GM12878 (cell line): ENCODE results near the gene GRIN2C. TPM values are rescaled to one million over a fixed set of nuclear protein-coding genes. Genes with fewer than 3 reads are reported as not detected.

Experiments used
- ATAC-seq: fragments of 200-7000 bp; cut with Tn5 transposase; 3 replicates; pipeline ENCODE4 v1.9.1; 2020; ENCODE audit warnings: mild to moderate bottlenecking, moderate library complexity
- BruUV-seq: library from RNA; stranded (reverse); fragments of 400-500 nt; replicated peaks from 2 replicates; lab custom pipeline; 2021; lab: Mats Ljungman, UMichigan
- CTCF ChIA-PET: fragments of 300-600 bp; sonication (Branson Sonifier 250); formaldehyde crosslinking; extraction: SDS; loops from one replicate; lab custom pipeline; 2021; ENCODE audit warnings: inconsistent platforms; lab: Yijun Ruan, JAX
- POLR2A ChIA-PET: fragments of 350-600 bp; formaldehyde crosslinking; extraction: SDS; loops from one replicate; lab custom pipeline; 2021; ENCODE audit warnings: inconsistent platforms; lab: Charles Lee
- RAD21 ChIA-PET: fragments of 300-600 bp; sonication (Branson Sonifier 250); formaldehyde crosslinking; loops from one replicate; lab custom pipeline; 2023; ENCODE audit warnings: antibody characterized with exemption; ENCODE audit not compliant: unreplicated experiment; lab: Charles Lee
- SMC1A ChIA-PET: fragments of 300-600 bp; sonication (Branson Sonifier 250); formaldehyde crosslinking; loops from one replicate; lab custom pipeline; 2023; ENCODE audit not compliant: unreplicated experiment, uncharacterized antibody; lab: Charles Lee
- DNase-seq: peaks from one replicate; pipeline ENCODE4 v3.0.0-alpha.2; 2011; ENCODE audit warnings: low read depth, low spot score
- FAIRE-seq: peaks from 3 replicates; lab custom pipeline; 2011; peaks lifted over from hg19 to GRCh38; lab: Jason Lieb, UNC
- H2AFZ ChIP-seq: 2 replicates; pipeline ENCODE4 v1.6.0; 2011; ENCODE audit warnings: low read depth, low read length, control low read depth; ENCODE audit not compliant: control insufficient read depth
- H3K27ac ChIP-seq: 2 replicates; pipeline ENCODE4 v1.5.1; 2011; ENCODE audit warnings: control low read depth; ENCODE audit not compliant: control insufficient read depth, insufficient read depth
- H3K27me3 ChIP-seq, 2 experiments: replicated peaks in 1 of 2; 2 replicates each; pipeline versions ENCODE4 v1.6.0 to v1.6.1; 2011; ENCODE audit warnings: low read length in 1 of 2; ENCODE audit not compliant: control insufficient read depth in 2 of 2, insufficient read depth in 2 of 2
- H3K36me3 ChIP-seq, 2 experiments: 2 replicates each; pipeline ENCODE4 v1.5.1; 2011; ENCODE audit warnings: low read length in 1 of 2; ENCODE audit not compliant: control insufficient read depth in 2 of 2, insufficient read depth in 2 of 2
- H3K4me1 ChIP-seq: 2 replicates; pipeline ENCODE4 v1.6.1; 2011; ENCODE audit warnings: mild to moderate bottlenecking, low read length, moderate library complexity, mixed read lengths; ENCODE audit not compliant: control insufficient read depth, insufficient read depth
- H3K4me2 ChIP-seq: 2 replicates; pipeline ENCODE4 v1.6.0; 2011; ENCODE audit warnings: control low read depth; ENCODE audit not compliant: control insufficient read depth, insufficient read depth
- H3K4me3 ChIP-seq: fragments of 200-600 bp; sonication (generic); 2 replicates; pipeline ENCODE4 v1.5.1; 2016
- H3K79me2 ChIP-seq: 2 replicates; pipeline ENCODE4 v1.6.0; 2011; ENCODE audit warnings: low read length; ENCODE audit not compliant: control insufficient read depth, insufficient read depth
- H3K9ac ChIP-seq: 2 replicates; pipeline ENCODE4 v1.8.0; 2011; ENCODE audit warnings: low read length, control low read depth, mixed read lengths; ENCODE audit not compliant: control insufficient read depth, insufficient read depth
- H3K9me3 ChIP-seq: replicated peaks from 3 replicates; pipeline ENCODE4 v1.5.1; 2011; ENCODE audit warnings: mild to moderate bottlenecking, low read length; ENCODE audit not compliant: control insufficient read depth, insufficient read depth
- H4K20me1 ChIP-seq: 2 replicates; pipeline ENCODE4 v1.6.0; 2011; ENCODE audit not compliant: control insufficient read depth, insufficient read depth
- EED ChIP-seq: sonication (generic); IDR thresholded peaks from 2 replicates; pipeline ENCODE4 v1.6.1; 2016; ENCODE audit warnings: antibody characterized with exemption, low read depth
- NFXL1 ChIP-seq: fragments of 450-650 bp; IDR thresholded peaks from 2 replicates; pipeline ENCODE4 v1.6.1; 2017; ENCODE audit warnings: antibody characterized with exemption, mild to moderate bottlenecking, borderline replicate concordance
- REST ChIP-seq: IDR thresholded peaks from 2 replicates; pipeline ENCODE4 v1.6.1; 2012; ENCODE audit warnings: mild to moderate bottlenecking, low read depth, low read length
- RFX5 ChIP-seq: IDR thresholded peaks from 2 replicates; pipeline ENCODE4 v1.6.1; 2011; ENCODE audit warnings: low read depth, low read length, improper control_type of control experiment
- SIN3A ChIP-seq: IDR thresholded peaks from 2 replicates; pipeline ENCODE4 v1.6.1; 2012; ENCODE audit warnings: low read depth, low read length, improper control_type of control experiment
- STAT1 ChIP-seq: fragments of 450-650 bp; conservative IDR thresholded peaks from 2 replicates; pipeline ENCODE4 v1.6.1; 2014; ENCODE audit warnings: antibody characterized with exemption, mild to moderate bottlenecking
- WGBS: methylation state at CpG from one replicate; pipeline ENCODE4 v1.1.6; 2016; ENCODE audit warnings: low lambda C conversion rate; ENCODE audit not compliant: insufficient replicate concordance, insufficient coverage; ENCODE audit errors: missing lambda C conversion rate; 5-methylcytosine and 5-hydroxymethylcytosine counted together
- in situ Hi-C: fragments of 300-500 bp; cut with MboI; formaldehyde crosslinking; loops from 9 replicates; pipeline ENCODE4 v1.14.3; 2018; ENCODE audit warnings: mixed read lengths
- intact Hi-C: fragments of 100-400 bp; cut with micrococcal nuclease; formaldehyde crosslinking; loops from one replicate; pipeline ENCODE4 v1.14.2; 2022; ENCODE audit not compliant: unreplicated experiment
- polyA plus RNA-seq, 11 experiments: library from polyadenylated mRNA; depleted of rRNA in 4 of 11; unstranded in 6 of 11; stranded (reverse) in 5 of 11; fragments of >200 nt; fragmentation: Nextera tagmentation in 4 of 11; fragmentation: Illumina TruSeq in 1 of 11; extraction: Ambion mirVana in 4 of 11; extraction: Trizol in 1 of 11; gene quantifications; 1 replicate in 1 of 11; 2 replicates in 10 of 11; pipeline versions ENCODE4 v1.2.1 to v1.2.3, GENCODE V29; 2011 to 2016; ENCODE audit warnings: inconsistent platforms in 2 of 11, missing spikeins in 2 of 11, low read depth in 1 of 11
- total RNA-seq, 4 experiments: library from RNA; depleted of rRNA in 3 of 4; stranded (reverse); fragments of >200 nt in 3 of 4; fragmentation: Illumina TruSeq in 1 of 4; extraction: Trizol in 1 of 4; gene quantifications; 2 replicates each; pipeline versions ENCODE4 v1.2.1 to v1.2.3, GENCODE V29; 2013 to 2021

The GRIN2C gene
- total and polyA plus RNA-seq, 10 of the 15 experiments (the other 5 are each of a cell fraction or from before 2014, with no cell fraction given), result 0.01 to 0.20 (median 0.11) TPM; not detected in 2

- TF ChIP-seq NFXL1 (no peak), REST (no peak), SIN3A (no peak), STAT1 (no peak), EED (no peak)
Observed at GRCh38 chr17:74900208-74900607, 40.5 kb upstream of the GRIN2C start (continued).

- H3K4me3 ChIP-seq, result no peak overlapping the region
- no peaks in the 10 kb centered on the region for H3K36me3 ChIP-seq
- H3K4me1 ChIP-seq, result no peaks in the 10 kb centered on the region
- no TSS peak for BruUV-seq
- H3K9me3 ChIP-seq, result no peaks in the 10 kb centered on the region
- CTCF ChIA-PET, result interaction anchor here (1.2 to 1.4 kb wide), 3 partner anchors 20 to 153 kb away, joined by 3 to 4 read pairs (median 3); no protein-coding TSS in a partner anchor
- no peak overlapping the region for H3K4me2 ChIP-seq
- no peak overlapping the region for H2AFZ ChIP-seq
- no peak for FAIRE-seq
- POLR2A ChIA-PET, result no interaction called here
- RAD21 ChIA-PET, result interaction anchor here (1.3 kb wide), 1 partner anchor 107 kb away, joined by 3 read pairs; no protein-coding TSS in a partner anchor
- H3K27me3 ChIP-seq, result peaks cover 4 to 12% of the 10 kb centered on the region in 2 experiments
- in situ Hi-C loops (no loop called here), intact Hi-C loops (no loop called here)
- no peak overlapping the region for H3K9ac ChIP-seq
- WGBS, result 30% methylated on average over 11 of the region's 11 CpGs
- DNase-seq, result no peak
- H3K27ac ChIP-seq, result no peak overlapping the region
- no peak for TF ChIP-seq RFX5
- TF ChIP-seq, all 136 proteins: peak for 0
- SMC1A ChIA-PET, result no interaction called here
- no peaks in the 10 kb centered on the region for H4K20me1 ChIP-seq
- ATAC-seq, result no peak
- no peaks in the 10 kb centered on the region for H3K79me2 ChIP-seq
Observed at GRCh38 chr17:74898376-74898946, 38.8 kb upstream of the GRIN2C start.
